Testis (tissue), 2 donors: ENCODE measurements around the gene NDUFAF7.
"Not testable (repeated sequence)": the region's sequence is repeated elsewhere in the genome, so short reads cannot be mapped to it uniquely, and the experiment has no call there.

Experiments used
- POLR2A ChIP-seq: fragments of 450-650 bp; IDR thresholded peaks from one replicate; pipeline ENCODE4 v1.6.1; 2017; ENCODE audit warnings: antibody characterized with exemption, mild to moderate bottlenecking, moderate library complexity
- TF ChIP-seq, protein P1 (sequence below), 3 experiments: fragments of 450-650 bp in 2 of 3; fragments of 200-600 bp in 1 of 3; sonication (generic) in 1 of 3; IDR thresholded peaks; one replicate each; pipeline ENCODE4 v1.5.1; 2016 to 2019; ENCODE audit warnings: antibody characterized with exemption in 3 of 3, mild to moderate bottlenecking in 2 of 3, moderate library complexity in 1 of 3

- TF ChIP-seq, protein P1, sequence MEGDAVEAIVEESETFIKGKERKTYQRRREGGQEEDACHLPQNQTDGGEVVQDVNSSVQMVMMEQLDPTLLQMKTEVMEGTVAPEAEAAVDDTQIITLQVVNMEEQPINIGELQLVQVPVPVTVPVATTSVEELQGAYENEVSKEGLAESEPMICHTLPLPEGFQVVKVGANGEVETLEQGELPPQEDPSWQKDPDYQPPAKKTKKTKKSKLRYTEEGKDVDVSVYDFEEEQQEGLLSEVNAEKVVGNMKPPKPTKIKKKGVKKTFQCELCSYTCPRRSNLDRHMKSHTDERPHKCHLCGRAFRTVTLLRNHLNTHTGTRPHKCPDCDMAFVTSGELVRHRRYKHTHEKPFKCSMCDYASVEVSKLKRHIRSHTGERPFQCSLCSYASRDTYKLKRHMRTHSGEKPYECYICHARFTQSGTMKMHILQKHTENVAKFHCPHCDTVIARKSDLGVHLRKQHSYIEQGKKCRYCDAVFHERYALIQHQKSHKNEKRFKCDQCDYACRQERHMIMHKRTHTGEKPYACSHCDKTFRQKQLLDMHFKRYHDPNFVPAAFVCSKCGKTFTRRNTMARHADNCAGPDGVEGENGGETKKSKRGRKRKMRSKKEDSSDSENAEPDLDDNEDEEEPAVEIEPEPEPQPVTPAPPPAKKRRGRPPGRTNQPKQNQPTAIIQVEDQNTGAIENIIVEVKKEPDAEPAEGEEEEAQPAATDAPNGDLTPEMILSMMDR (IDR thresholded peaks at IDR 0.05): not testable (repeated sequence)
- TF ChIP-seq POLR2A: not testable (repeated sequence)
These were observed 24.7 kb upstream of the NDUFAF7 start for GRCh38 chr2:37206760-37207159.
